Transverse colon (tissue), 4 donors: ENCODE results near the gene SLC7A8. TPM values are rescaled to one million over a fixed set of nuclear protein-coding genes. Genes with fewer than 3 reads are reported as not detected.
"Not testable (repeated sequence)": the region's sequence is repeated elsewhere in the genome, so short reads cannot be mapped to it uniquely, and the experiment has no call there.

Experiments
- DNase-seq: peaks from one replicate; pipeline ENCODE4 v3.0.0-alpha.2; 2019
- H3K27ac ChIP-seq, 4 donors: fragments of 200-600 bp; sonication (generic); 2 replicates each; pipeline ENCODE4 v1.5.1; 2016 to 2018; ENCODE audit warnings: inconsistent platforms in 4 of 4
- H3K27me3 ChIP-seq: fragments of 200-600 bp; sonication (generic); 2 replicates; pipeline ENCODE4 v1.5.1; 2017; ENCODE audit warnings: inconsistent platforms
- H3K36me3 ChIP-seq, 4 donors: fragments of 200-600 bp; sonication (generic); 2 replicates each; pipeline ENCODE4 v1.5.1; 2017 to 2019; ENCODE audit warnings: inconsistent platforms in 4 of 4
- H3K4me1 ChIP-seq, 4 donors: fragments of 200-600 bp; sonication (generic); 2 replicates each; pipeline ENCODE4 v1.5.1; 2017 to 2020; ENCODE audit warnings: inconsistent platforms in 4 of 4
- H3K4me3 ChIP-seq, 4 donors: fragments of 200-600 bp; sonication (generic); 1 replicate in 1 of 4; 2 replicates in 3 of 4; pipeline versions ENCODE4 v1.5.1 to v1.6.1; 2017 to 2019; ENCODE audit warnings: inconsistent platforms in 4 of 4
- H3K9me3 ChIP-seq, 2 donors: fragments of 200-600 bp; sonication (generic); 2 replicates each; pipeline ENCODE4 v1.5.1; 2017 to 2019; ENCODE audit warnings: inconsistent platforms in 2 of 2
- EP300 ChIP-seq: sonication (generic); formaldehyde crosslinking; IDR thresholded peaks from one replicate; pipeline ENCODE4 v1.6.1; 2017; ENCODE audit warnings: antibody characterized with exemption, low read depth
- POLR2A ChIP-seq: fragments of 450-650 bp; IDR thresholded peaks from one replicate; pipeline ENCODE4 v1.6.1; 2016; ENCODE audit warnings: antibody characterized with exemption, mild to moderate bottlenecking, moderate library complexity
- POLR2AphosphoS5 ChIP-seq, 3 donors: sonication (generic); formaldehyde crosslinking; IDR thresholded peaks; one replicate each; pipeline ENCODE4 v1.6.1; 2016; ENCODE audit warnings: antibody characterized with exemption in 3 of 3
- WGBS, 2 donors: methylation state at CpG; one replicate each; pipeline ENCODE4 v1.1.5; 2018; ENCODE audit warnings: low coverage in 1 of 2; 5-methylcytosine and 5-hydroxymethylcytosine counted together
- in situ Hi-C, 4 donors: fragments of 200-750 bp; cut with MboI; loops; one replicate each; pipeline versions ENCODE4 v1.15.0 to v1.15.1; 2017; ENCODE audit warnings: low sequenced_read_pairs in 3 of 4, low pct_ligation_motif_present in 1 of 4, low pct_unique_long_range_greater_than_20kb in 1 of 4
- intact Hi-C: fragments of 100-400 bp; cut with DNase I; formaldehyde crosslinking; loops from one replicate; pipeline ENCODE4 v1.15.1; 2023; ENCODE audit warnings: low total_unique reads
- total RNA-seq, 4 donors: library from RNA; depleted of rRNA; stranded (reverse); fragments of >200 nt; gene quantifications; one replicate each; pipeline ENCODE4 v1.1.0, GENCODE V29; 2016
- TF ChIP-seq, protein P1 (sequence below), 5 experiments: fragments of 200-600 bp in 3 of 5; fragments of 450-650 bp in 2 of 5; sonication (generic) in 3 of 5; IDR thresholded peaks; 1 replicate in 2 of 5; 2 replicates in 3 of 5; pipeline ENCODE4 v1.5.1; 2016 to 2017; ENCODE audit warnings: antibody characterized with exemption in 5 of 5, inconsistent platforms in 3 of 5, mild to moderate bottlenecking in 2 of 5, moderate library complexity in 1 of 5

The SLC7A8 gene
- total RNA-seq, 4 donors from 2014 or later = 5.2 to 29.1 (median 14.2) TPM

DNA sequence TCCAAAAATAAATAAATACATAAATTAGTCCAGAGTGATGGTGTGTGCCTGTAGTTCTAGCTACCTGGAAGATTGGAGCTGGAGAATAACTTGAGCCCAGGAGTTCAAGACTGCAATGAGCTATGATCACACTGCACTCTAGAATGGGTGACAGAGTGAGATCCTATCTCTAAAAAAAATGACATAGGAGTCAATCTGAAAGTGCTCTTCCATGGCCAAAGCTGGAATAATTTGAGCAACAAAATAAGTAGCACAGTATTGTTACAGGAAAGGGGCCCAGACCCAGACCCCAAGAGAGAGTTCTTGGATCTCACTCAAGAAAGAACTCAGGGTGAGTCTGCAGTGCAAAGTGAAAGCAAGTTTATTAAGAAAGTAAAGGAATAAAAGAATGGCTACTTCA is 24.9 kb upstream of the SLC7A8 start:
- Histone ChIP-seq H3K27ac (no peak overlapping the region), H3K36me3 (no peaks in the 10 kb centered on the region), H3K4me3 (no peak overlapping the region), H3K9me3 (no peaks in the 10 kb centered on the region), H3K4me1 (no peaks in the 10 kb centered on the region), H3K27me3 (no peaks in the 10 kb centered on the region)
- in situ Hi-C loops (no loop called here), intact Hi-C loops (no loop called here)
- no peak for DNase-seq
- TF ChIP-seq POLR2AphosphoS5 (IDR thresholded peaks at IDR 0.05) = no peak
- no peak for TF ChIP-seq EP300
- no peak for TF ChIP-seq POLR2A
- TF ChIP-seq, protein P1, sequence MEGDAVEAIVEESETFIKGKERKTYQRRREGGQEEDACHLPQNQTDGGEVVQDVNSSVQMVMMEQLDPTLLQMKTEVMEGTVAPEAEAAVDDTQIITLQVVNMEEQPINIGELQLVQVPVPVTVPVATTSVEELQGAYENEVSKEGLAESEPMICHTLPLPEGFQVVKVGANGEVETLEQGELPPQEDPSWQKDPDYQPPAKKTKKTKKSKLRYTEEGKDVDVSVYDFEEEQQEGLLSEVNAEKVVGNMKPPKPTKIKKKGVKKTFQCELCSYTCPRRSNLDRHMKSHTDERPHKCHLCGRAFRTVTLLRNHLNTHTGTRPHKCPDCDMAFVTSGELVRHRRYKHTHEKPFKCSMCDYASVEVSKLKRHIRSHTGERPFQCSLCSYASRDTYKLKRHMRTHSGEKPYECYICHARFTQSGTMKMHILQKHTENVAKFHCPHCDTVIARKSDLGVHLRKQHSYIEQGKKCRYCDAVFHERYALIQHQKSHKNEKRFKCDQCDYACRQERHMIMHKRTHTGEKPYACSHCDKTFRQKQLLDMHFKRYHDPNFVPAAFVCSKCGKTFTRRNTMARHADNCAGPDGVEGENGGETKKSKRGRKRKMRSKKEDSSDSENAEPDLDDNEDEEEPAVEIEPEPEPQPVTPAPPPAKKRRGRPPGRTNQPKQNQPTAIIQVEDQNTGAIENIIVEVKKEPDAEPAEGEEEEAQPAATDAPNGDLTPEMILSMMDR (IDR thresholded peaks at IDR 0.05) = no peak

DNA sequence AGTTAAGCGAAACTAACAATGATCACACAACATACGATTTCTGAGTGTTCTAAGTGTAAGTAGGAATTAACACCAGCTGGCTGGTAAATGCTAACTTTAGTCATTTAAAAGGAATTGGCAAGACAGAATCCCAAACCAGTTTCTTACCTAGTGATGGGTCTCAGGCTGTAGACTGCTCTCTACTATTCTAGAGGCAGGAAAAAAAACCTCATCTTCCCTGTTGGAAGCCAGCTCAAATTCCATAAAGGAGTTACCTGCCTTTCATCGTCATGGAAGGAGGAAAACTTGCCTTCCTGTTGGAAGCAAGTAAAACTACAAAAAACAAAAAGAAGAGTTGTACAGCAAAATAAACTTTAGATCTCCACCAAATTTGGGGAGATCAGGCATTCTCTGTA is 23.7 kb upstream of the SLC7A8 start:
- TF ChIP-seq EP300 (no peak), POLR2AphosphoS5 (IDR thresholded peaks at IDR 0.05) (no peak), POLR2A (no peak)
- TF ChIP-seq, protein P1 (IDR thresholded peaks at IDR 0.05) = no peak
- H3K4me3 ChIP-seq = no peak overlapping the region
- intact Hi-C loops = no loop called here
- no peak overlapping the region for H3K27ac ChIP-seq
- 69 to 76% methylated on average over 3 of the region's 3 CpGs for WGBS, 2 donors
- no peaks in the 10 kb centered on the region for H3K4me1 ChIP-seq
- no peak for DNase-seq
- H3K36me3 ChIP-seq = no peaks in the 10 kb centered on the region
- no peaks in the 10 kb centered on the region for H3K27me3 ChIP-seq
- in situ Hi-C loops = no loop called here
- H3K9me3 ChIP-seq = no peaks in the 10 kb centered on the region

DNA sequence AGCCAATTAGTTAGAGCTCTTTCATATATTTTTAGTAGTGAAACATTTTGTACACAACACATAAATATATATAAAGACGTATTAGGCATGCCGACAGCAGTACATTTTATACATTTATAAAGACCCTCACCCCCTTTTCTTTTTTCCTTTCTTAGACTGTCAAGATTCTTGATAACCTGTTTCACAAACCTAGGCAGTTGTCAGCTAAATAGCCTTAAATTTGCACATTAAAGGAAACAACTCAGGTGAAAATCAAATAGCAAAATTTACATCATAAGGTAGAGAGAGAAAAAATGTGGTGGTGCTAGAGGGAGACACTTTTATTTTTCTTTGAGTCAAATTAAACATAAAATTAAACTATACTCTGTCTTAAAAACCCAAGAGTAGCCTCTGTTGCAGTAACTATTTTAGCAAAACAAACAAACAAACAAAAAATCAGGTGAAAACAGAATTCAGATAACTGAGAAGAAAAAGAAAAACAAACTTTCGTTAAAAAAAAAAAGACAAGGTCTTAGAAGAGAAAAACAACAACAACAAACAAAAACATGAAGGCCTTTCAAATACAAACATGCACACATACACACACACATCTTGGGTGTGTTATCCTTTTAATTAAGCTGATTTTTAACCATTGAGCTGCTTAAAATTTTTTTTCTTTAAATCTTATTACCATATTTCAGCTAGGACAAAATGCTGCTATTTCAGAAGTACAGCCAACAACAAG is 23.1 kb upstream of the SLC7A8 start:
- Histone ChIP-seq H3K36me3 (no peaks in the 10 kb centered on the region), H3K9me3 (no peaks in the 10 kb centered on the region), H3K27ac (no peak overlapping the region), H3K27me3 (no peaks in the 10 kb centered on the region), H3K4me3 (no peak overlapping the region), H3K4me1 (no peaks in the 10 kb centered on the region)
- intact Hi-C loops (no loop called here), in situ Hi-C loops (no loop called here)
- DNase-seq = no peak
- no peak for TF ChIP-seq EP300
- no peak for TF ChIP-seq POLR2AphosphoS5 (IDR thresholded peaks at IDR 0.05)
- no peak for TF ChIP-seq POLR2A
- TF ChIP-seq, protein P1 (IDR thresholded peaks at IDR 0.05) = no peak
- 72 to 89% methylated on average over 3 of the region's 3 CpGs for WGBS, 2 donors

DNA sequence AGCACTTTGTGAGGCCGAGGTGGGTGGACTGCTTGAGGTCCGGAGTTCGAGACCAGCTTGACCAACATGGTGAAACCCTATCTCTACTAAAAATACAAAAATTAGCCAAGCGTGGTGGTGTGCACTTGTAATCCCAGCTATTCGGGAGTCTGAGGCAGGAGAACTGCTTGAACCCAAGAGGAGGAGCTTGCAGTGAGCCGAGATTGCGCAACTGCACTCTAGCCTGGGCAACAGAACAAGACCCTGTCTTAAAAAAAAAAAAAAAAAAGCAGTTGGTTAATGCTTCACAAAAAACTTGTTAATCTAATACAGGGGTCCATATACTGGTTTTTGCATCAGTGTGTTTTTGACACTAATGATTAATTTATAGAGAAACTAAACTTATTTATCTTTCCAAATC is 18.5 kb upstream of the SLC7A8 start:
- Histone ChIP-seq H3K27me3 (no peaks in the 10 kb centered on the region), H3K9me3 (no peaks in the 10 kb centered on the region), H3K36me3 (no peaks in the 10 kb centered on the region), H3K4me3 (no peak overlapping the region), H3K27ac (no peak overlapping the region), H3K4me1 (no peaks in the 10 kb centered on the region)
- in situ Hi-C loops (no loop called here), intact Hi-C loops (no loop called here)
- WGBS, 2 donors = 75 to 85% methylated on average over 5 to 7 of the region's 7 CpGs
- no peak for DNase-seq
- TF ChIP-seq, protein P1 (IDR thresholded peaks at IDR 0.05) = no peak
- no peak for TF ChIP-seq EP300
- TF ChIP-seq POLR2A = no peak
- no peak for TF ChIP-seq POLR2AphosphoS5 (IDR thresholded peaks at IDR 0.05)

DNA sequence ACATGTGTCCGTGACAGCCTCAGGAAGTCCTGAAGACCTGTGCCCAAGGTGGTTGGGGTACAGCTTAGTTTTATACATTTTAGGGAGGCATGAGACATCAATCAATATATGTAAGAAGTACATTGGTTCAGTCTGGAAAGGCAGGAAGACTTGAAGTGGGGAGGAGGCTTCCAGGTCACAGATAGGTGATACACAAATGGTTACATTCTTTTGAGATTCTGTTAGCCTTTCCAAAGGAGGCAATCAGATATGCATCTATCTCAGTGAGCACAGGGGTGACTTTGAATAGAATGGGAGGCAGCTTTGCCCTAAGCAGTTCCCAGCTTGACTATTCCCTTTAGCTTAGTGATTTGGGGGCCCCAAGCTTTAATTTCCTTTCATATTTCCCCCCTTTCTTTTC is 15.7 kb upstream of the SLC7A8 start:
- 96% methylated on average over 1 of the region's 1 CpG; no CpG with 5 or more reads in 1 of the 2 donors for WGBS, 2 donors
- DNase-seq, H3K4me3 ChIP-seq, H3K4me1 ChIP-seq, H3K27ac ChIP-seq, H3K27me3 ChIP-seq, H3K36me3 ChIP-seq, in situ Hi-C loops, intact Hi-C loops, H3K9me3 ChIP-seq: not testable (repeated sequence)

DNA sequence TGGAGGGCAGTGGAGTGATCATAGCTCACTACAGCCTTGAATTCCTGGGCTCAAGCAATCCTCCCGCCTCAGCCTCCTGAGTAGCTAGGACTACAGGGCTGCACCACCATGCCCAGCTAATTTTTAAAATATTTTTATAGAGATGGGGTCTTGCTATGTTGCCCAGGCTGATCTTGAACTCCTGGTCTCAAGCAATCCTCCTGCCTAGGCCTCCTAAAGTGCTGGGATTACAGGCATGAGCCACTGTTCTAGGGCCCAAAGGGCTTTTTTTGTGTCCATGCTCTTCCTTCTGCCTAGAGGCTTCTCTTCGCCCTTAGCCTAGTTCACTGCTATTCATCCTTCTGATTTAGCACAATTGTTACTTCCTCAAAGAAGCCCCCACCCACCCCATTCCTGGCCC is 13.0 kb upstream of the SLC7A8 start:
- DNase-seq, intact Hi-C loops, H3K4me1 ChIP-seq, in situ Hi-C loops, H3K4me3 ChIP-seq, H3K27me3 ChIP-seq, H3K9me3 ChIP-seq, H3K36me3 ChIP-seq, H3K27ac ChIP-seq: not testable (repeated sequence)
- WGBS, 2 donors = 86% methylated on average over 2 of the region's 2 CpGs; no CpG with 5 or more reads in 1 of the 2 donors
